ENCODE data around the gene PEX11B.

GRCh38 chr1:145871994-145872924 is 46.3 kb downstream of the PEX11B start:
- TF ChIP-seq, protein P1, sequence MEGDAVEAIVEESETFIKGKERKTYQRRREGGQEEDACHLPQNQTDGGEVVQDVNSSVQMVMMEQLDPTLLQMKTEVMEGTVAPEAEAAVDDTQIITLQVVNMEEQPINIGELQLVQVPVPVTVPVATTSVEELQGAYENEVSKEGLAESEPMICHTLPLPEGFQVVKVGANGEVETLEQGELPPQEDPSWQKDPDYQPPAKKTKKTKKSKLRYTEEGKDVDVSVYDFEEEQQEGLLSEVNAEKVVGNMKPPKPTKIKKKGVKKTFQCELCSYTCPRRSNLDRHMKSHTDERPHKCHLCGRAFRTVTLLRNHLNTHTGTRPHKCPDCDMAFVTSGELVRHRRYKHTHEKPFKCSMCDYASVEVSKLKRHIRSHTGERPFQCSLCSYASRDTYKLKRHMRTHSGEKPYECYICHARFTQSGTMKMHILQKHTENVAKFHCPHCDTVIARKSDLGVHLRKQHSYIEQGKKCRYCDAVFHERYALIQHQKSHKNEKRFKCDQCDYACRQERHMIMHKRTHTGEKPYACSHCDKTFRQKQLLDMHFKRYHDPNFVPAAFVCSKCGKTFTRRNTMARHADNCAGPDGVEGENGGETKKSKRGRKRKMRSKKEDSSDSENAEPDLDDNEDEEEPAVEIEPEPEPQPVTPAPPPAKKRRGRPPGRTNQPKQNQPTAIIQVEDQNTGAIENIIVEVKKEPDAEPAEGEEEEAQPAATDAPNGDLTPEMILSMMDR (IDR thresholded peaks at IDR 0.05) = no peak
- TF ChIP-seq POLR2A (IDR thresholded peaks at IDR 0.05) = peak in 1 of 4 donors; percentile 21

Measured in esophagus squamous epithelium (tissue), 4 donors.